Measurements from ENCODE around the gene DRGX. TPM values are rescaled to one million over a fixed set of nuclear protein-coding genes. Genes with fewer than 3 reads are reported as not detected.

DRGX gene
- total RNA-seq, 4 donors from 2014 or later, result not detected

- Histone ChIP-seq H3K4me1 (no peaks in the 10 kb centered on the region), H3K27ac (no peak overlapping the region), H3K27me3 (no peaks in the 10 kb centered on the region), H3K36me3 (no peaks in the 10 kb centered on the region), H3K9me3 (peaks cover 0 to 34% (median 0%) of the 10 kb centered on the region in 4 donors), H3K4me3 (no peak overlapping the region)
- WGBS, 2 donors, result 75% methylated on average over 2 of the region's 2 CpGs
- DNase-seq (ENCODE audit: low spot score in 2 of 2), result no peak
- TF ChIP-seq POLR2A (IDR thresholded peaks at IDR 0.05) (no peak), EP300 (IDR thresholded peaks at IDR 0.05) (no peak), CTCF (IDR thresholded peaks at IDR 0.05) (no peak)
Measured at GRCh38 chr10:49348593-49348992, 47.3 kb downstream of the DRGX start.

GRCh38 chr10:49347827-49348226 lies 48.1 kb downstream of the DRGX start:
- Histone ChIP-seq H3K4me3 (no peak overlapping the region), H3K27ac (no peak overlapping the region), H3K36me3 (no peaks in the 10 kb centered on the region), H3K4me1 (no peaks in the 10 kb centered on the region), H3K9me3 (peaks cover 0 to 34% (median 0%) of the 10 kb centered on the region in 4 donors), H3K27me3 (no peaks in the 10 kb centered on the region)
- TF ChIP-seq EP300 (IDR thresholded peaks at IDR 0.05) (no peak), POLR2A (IDR thresholded peaks at IDR 0.05) (no peak), CTCF (IDR thresholded peaks at IDR 0.05) (no peak)
- DNase-seq (ENCODE audit: low spot score in 2 of 2), result no peak
- 78 to 83% methylated on average over 3 of the region's 3 CpGs for WGBS, 2 donors

- Histone ChIP-seq H3K4me1 (no peaks in the 10 kb centered on the region), H3K4me3 (no peak overlapping the region), H3K27me3 (no peaks in the 10 kb centered on the region), H3K36me3 (no peaks in the 10 kb centered on the region), H3K9me3 (peaks cover 0 to 34% (median 0%) of the 10 kb centered on the region in 4 donors), H3K27ac (no peak overlapping the region)
- TF ChIP-seq EP300 (IDR thresholded peaks at IDR 0.05) (no peak), CTCF (IDR thresholded peaks at IDR 0.05) (no peak), POLR2A (IDR thresholded peaks at IDR 0.05) (no peak)
- 85 to 94% methylated on average over 4 of the region's 4 CpGs for WGBS, 2 donors
- no peak for DNase-seq (ENCODE audit: low spot score in 2 of 2)
Measured at GRCh38 chr10:49347342-49347741, 48.5 kb downstream of the DRGX start.

- Histone ChIP-seq H3K27ac (no peak overlapping the region), H3K4me1 (no peaks in the 10 kb centered on the region), H3K27me3 (no peaks in the 10 kb centered on the region), H3K9me3 (peaks cover 0 to 14% (median 0%) of the 10 kb centered on the region in 4 donors), H3K36me3 (no peaks in the 10 kb centered on the region), H3K4me3 (no peak overlapping the region)
- WGBS, 2 donors, result 70 to 94% methylated on average over 2 of the region's 2 CpGs
- TF ChIP-seq EP300 (IDR thresholded peaks at IDR 0.05), result no peak
- TF ChIP-seq POLR2A (IDR thresholded peaks at IDR 0.05), result no peak
- no peak for TF ChIP-seq CTCF (IDR thresholded peaks at IDR 0.05)
- DNase-seq (ENCODE audit: low spot score in 2 of 2), result no peak
Measured at GRCh38 chr10:49344840-49345239, 51.0 kb downstream of the DRGX start.

GRCh38 chr10:49338604-49339003 lies 57.3 kb downstream of the DRGX start:
- Histone ChIP-seq H3K9me3 (no peaks in the 10 kb centered on the region), H3K36me3 (no peaks in the 10 kb centered on the region), H3K27ac (no peak overlapping the region), H3K4me1 (no peaks in the 10 kb centered on the region), H3K27me3 (no peaks in the 10 kb centered on the region), H3K4me3 (no peak overlapping the region)
- 74 to 96% methylated on average over 1 of the region's 1 CpG for WGBS, 2 donors
- TF ChIP-seq EP300 (IDR thresholded peaks at IDR 0.05) (no peak), CTCF (IDR thresholded peaks at IDR 0.05) (no peak), POLR2A (IDR thresholded peaks at IDR 0.05) (no peak)
- no peak for DNase-seq (ENCODE audit: low spot score in 2 of 2)

Measured in tibial nerve (tissue), 4 donors.